ENCODE results near the gene ANKS1B. TPM values are rescaled to one million over a fixed set of nuclear protein-coding genes. Genes with fewer than 3 reads are reported as not detected.

Gene ANKS1B
- polyA plus RNA-seq, 3 donors, result not detected

DNA sequence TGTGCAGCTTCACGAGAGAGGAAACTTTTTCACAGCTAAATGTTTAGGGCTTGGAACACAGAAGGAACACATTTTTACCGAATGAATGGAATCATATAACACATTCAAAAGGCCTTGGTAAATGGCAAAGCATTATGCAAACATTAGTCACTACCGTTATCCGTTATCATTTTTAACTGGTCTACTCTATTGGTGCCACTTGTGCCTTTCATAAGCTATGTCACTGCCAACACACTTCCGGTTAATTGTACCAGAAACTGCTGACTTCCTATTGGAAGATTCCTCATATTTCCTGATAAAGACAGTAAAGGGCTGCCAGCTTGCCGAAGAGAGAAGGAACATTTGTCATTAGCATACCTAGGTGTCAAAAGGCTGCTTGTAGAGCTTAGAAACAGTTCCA, 1170.5 kb downstream of the ANKS1B start:
- Histone ChIP-seq H2AFZ (ENCODE audit: insufficient read depth, low read depth, low read length, poor library complexity, severe bottlenecking) (no peak overlapping the region), H3K79me2 (ENCODE audit: insufficient read depth, low read length) (no peaks in the 10 kb centered on the region), H3K4me2 (replicated peaks; ENCODE audit: extremely low read depth, low read length, poor library complexity, severe bottlenecking) (no peak overlapping the region), H3K27me3 (ENCODE audit: control insufficient read depth in 2 of 2, insufficient read depth in 2 of 2, low read length in 2 of 2) (no peaks in the 10 kb centered on the region), H3K27ac (ENCODE audit: low read depth in 1 of 2, low read length in 2 of 2) (no peak overlapping the region), H3K36me3 (replicated peaks in 1 of 2; ENCODE audit: control insufficient read depth in 1 of 2, insufficient read depth in 2 of 2, low read length in 2 of 2) (no peaks in the 10 kb centered on the region), H3K9me3 (replicated peaks in 1 of 2; ENCODE audit: control insufficient read depth in 1 of 2, insufficient read depth in 1 of 2, low read length in 2 of 2) (no peaks in the 10 kb centered on the region), H4K20me1 (ENCODE audit: insufficient read depth, low read length) (no peaks in the 10 kb centered on the region), H3K4me3 (replicated peaks in 1 of 3; ENCODE audit: low read depth in 2 of 3, low read length in 3 of 3) (no peak overlapping the region), H3K9ac (ENCODE audit: insufficient read depth, low read length, poor library complexity, severe bottlenecking) (no peak overlapping the region), H3K4me1 (ENCODE audit: control insufficient read depth in 1 of 2, insufficient read depth in 2 of 2, low read length in 2 of 2) (no peaks in the 10 kb centered on the region)
- no peaks in the 10 kb centered on the region for H3K9me3 Mint-ChIP-seq
- intact Hi-C loops (cut with micrococcal nuclease), result no loop called here
- H3K27ac Mint-ChIP-seq, result no peak overlapping the region
- TF ChIP-seq, protein P1, sequence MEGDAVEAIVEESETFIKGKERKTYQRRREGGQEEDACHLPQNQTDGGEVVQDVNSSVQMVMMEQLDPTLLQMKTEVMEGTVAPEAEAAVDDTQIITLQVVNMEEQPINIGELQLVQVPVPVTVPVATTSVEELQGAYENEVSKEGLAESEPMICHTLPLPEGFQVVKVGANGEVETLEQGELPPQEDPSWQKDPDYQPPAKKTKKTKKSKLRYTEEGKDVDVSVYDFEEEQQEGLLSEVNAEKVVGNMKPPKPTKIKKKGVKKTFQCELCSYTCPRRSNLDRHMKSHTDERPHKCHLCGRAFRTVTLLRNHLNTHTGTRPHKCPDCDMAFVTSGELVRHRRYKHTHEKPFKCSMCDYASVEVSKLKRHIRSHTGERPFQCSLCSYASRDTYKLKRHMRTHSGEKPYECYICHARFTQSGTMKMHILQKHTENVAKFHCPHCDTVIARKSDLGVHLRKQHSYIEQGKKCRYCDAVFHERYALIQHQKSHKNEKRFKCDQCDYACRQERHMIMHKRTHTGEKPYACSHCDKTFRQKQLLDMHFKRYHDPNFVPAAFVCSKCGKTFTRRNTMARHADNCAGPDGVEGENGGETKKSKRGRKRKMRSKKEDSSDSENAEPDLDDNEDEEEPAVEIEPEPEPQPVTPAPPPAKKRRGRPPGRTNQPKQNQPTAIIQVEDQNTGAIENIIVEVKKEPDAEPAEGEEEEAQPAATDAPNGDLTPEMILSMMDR (IDR thresholded peaks at IDR 0.05), result no peak
- peaks cover 0 to 8% (median 7%) of the 10 kb centered on the region in 3 donors for H3K27me3 Mint-ChIP-seq (ENCODE audit: low read depth in 3 of 3)
- no peaks in the 10 kb centered on the region for H3K36me3 Mint-ChIP-seq
- 91% methylated on average over 4 of the region's 6 CpGs for WGBS (ENCODE audit: insufficient coverage)
- H3K4me1 Mint-ChIP-seq, result no peaks in the 10 kb centered on the region
- no peak overlapping the region for H3K4me3 Mint-ChIP-seq
- no peak for DNase-seq

DNA sequence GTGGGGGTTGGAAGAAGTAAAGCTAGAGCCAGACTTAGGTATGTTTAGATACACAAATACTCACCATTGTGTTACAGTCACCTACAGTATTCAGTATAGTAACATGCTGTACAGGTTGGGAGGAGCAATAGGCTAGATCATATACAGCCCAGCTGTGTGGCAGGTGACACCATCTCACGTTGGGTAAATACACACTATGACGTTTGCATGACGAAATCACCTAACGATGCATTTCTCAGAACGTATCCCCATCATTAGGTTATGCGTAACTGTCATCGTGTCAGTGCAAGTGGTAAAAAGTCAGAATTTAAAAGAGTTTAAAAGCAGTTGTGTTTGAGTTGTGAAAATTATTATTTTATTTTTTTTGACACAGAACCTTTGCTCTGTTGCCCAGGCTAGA, 1172.5 kb downstream of the ANKS1B start:
- H3K4me2 ChIP-seq (replicated peaks; ENCODE audit: extremely low read depth, low read length, poor library complexity, severe bottlenecking), result no peak overlapping the region
- Mint-ChIP-seq H3K4me3 (no peak overlapping the region), H3K9me3 (no peaks in the 10 kb centered on the region), H3K36me3 (no peaks in the 10 kb centered on the region), H3K27ac (no peak overlapping the region), H3K27me3 (ENCODE audit: low read depth in 3 of 3) (peaks cover 0 to 11% (median 6%) of the 10 kb centered on the region in 3 donors), H3K4me1 (no peaks in the 10 kb centered on the region)
- H3K36me3 ChIP-seq (replicated peaks in 1 of 2; ENCODE audit: control insufficient read depth in 1 of 2, insufficient read depth in 2 of 2, low read length in 2 of 2), result no peaks in the 10 kb centered on the region
- no peaks in the 10 kb centered on the region for H3K79me2 ChIP-seq (ENCODE audit: insufficient read depth, low read length)
- intact Hi-C loops (cut with micrococcal nuclease), result no loop called here
- H4K20me1 ChIP-seq (ENCODE audit: insufficient read depth, low read length), result no peaks in the 10 kb centered on the region
- H3K27ac ChIP-seq (ENCODE audit: low read depth in 1 of 2, low read length in 2 of 2), result no peak overlapping the region
- no peaks in the 10 kb centered on the region for H3K9me3 ChIP-seq (replicated peaks in 1 of 2; ENCODE audit: control insufficient read depth in 1 of 2, insufficient read depth in 1 of 2, low read length in 2 of 2)
- DNase-seq, result no peak
- 100% methylated on average over 6 of the region's 7 CpGs for WGBS (ENCODE audit: insufficient coverage)
- no peak overlapping the region for H2AFZ ChIP-seq (ENCODE audit: insufficient read depth, low read depth, low read length, poor library complexity, severe bottlenecking)
- H3K27me3 ChIP-seq (ENCODE audit: control insufficient read depth in 2 of 2, insufficient read depth in 2 of 2, low read length in 2 of 2), result peaks cover 0 to 4% of the 10 kb centered on the region in 2 donors
- H3K4me1 ChIP-seq (ENCODE audit: control insufficient read depth in 1 of 2, insufficient read depth in 2 of 2, low read length in 2 of 2), result no peaks in the 10 kb centered on the region
- H3K9ac ChIP-seq (ENCODE audit: insufficient read depth, low read length, poor library complexity, severe bottlenecking), result no peak overlapping the region
- H3K4me3 ChIP-seq (replicated peaks in 1 of 3; ENCODE audit: low read depth in 2 of 3, low read length in 3 of 3), result no peak overlapping the region
- TF ChIP-seq, protein P1 (IDR thresholded peaks at IDR 0.05), result no peak

Measured in CD14-positive monocyte (primary cell).